Thymus (tissue), 11 donors: ENCODE results near the gene STT3B. TPM values are rescaled to one million over a fixed set of nuclear protein-coding genes. Genes with fewer than 3 reads are reported as not detected.

Experiments used
- DNase-seq, 9 donors: peaks; one replicate each; pipeline ENCODE4 v3.0.0-alpha.2; 2013; ENCODE audit warnings: low spot score in 9 of 9, low read depth in 6 of 9, missing footprints in 1 of 9
- H3K27ac ChIP-seq, 2 donors: one replicate each; pipeline ENCODE4 v1.5.1; 2013; ENCODE audit warnings: control low read depth in 1 of 2, low read depth in 1 of 2, low read length in 1 of 2, mild to moderate bottlenecking in 1 of 2, moderate library complexity in 1 of 2
- H3K27me3 ChIP-seq, 2 donors: one replicate each; pipeline ENCODE4 v1.5.1; 2013; ENCODE audit warnings: low read length in 1 of 2; ENCODE audit not compliant: control insufficient read depth in 2 of 2, insufficient read depth in 1 of 2
- H3K36me3 ChIP-seq, 2 donors: one replicate each; pipeline ENCODE4 v1.5.1; 2013; ENCODE audit warnings: low read length in 1 of 2, mild to moderate bottlenecking in 1 of 2, moderate library complexity in 1 of 2; ENCODE audit not compliant: control insufficient read depth in 2 of 2, insufficient read depth in 2 of 2
- H3K4me1 ChIP-seq, 2 donors: one replicate each; pipeline ENCODE4 v1.5.1; 2013; ENCODE audit warnings: low read length in 2 of 2; ENCODE audit not compliant: control insufficient read depth in 2 of 2, insufficient read depth in 2 of 2
- H3K4me3 ChIP-seq, 2 donors: one replicate each; pipeline ENCODE4 v1.5.1; 2013; ENCODE audit warnings: low read length in 2 of 2, control low read depth in 1 of 2, mild to moderate bottlenecking in 1 of 2
- H3K9me3 ChIP-seq, 2 donors: one replicate each; pipeline ENCODE4 v1.5.1; 2013; ENCODE audit warnings: low read length in 1 of 2, mild to moderate bottlenecking in 1 of 2; ENCODE audit not compliant: control insufficient read depth in 2 of 2, insufficient read depth in 1 of 2
- WGBS: extraction: QIAGEN DNeasy Blood & Tissue Kit; methylation state at CpG from one replicate; pipeline ENCODE4 v1.1.7; 2013; 5-methylcytosine and 5-hydroxymethylcytosine counted together
- polyA plus RNA-seq: library from polyadenylated mRNA; stranded (reverse); fragments of 200-250 nt; gene quantifications from one replicate; pipeline ENCODE4 v1.2.3, GENCODE V29; 2013
- total RNA-seq: library from RNA; stranded (reverse); fragments of 120-200 nt; gene quantifications from one replicate; pipeline ENCODE4 v1.2.4, GENCODE V29; 2013
- donor health status: healthy.

STT3B gene
- total and polyA plus RNA-seq, 2 donors: 84.8 to 102 TPM

DNA sequence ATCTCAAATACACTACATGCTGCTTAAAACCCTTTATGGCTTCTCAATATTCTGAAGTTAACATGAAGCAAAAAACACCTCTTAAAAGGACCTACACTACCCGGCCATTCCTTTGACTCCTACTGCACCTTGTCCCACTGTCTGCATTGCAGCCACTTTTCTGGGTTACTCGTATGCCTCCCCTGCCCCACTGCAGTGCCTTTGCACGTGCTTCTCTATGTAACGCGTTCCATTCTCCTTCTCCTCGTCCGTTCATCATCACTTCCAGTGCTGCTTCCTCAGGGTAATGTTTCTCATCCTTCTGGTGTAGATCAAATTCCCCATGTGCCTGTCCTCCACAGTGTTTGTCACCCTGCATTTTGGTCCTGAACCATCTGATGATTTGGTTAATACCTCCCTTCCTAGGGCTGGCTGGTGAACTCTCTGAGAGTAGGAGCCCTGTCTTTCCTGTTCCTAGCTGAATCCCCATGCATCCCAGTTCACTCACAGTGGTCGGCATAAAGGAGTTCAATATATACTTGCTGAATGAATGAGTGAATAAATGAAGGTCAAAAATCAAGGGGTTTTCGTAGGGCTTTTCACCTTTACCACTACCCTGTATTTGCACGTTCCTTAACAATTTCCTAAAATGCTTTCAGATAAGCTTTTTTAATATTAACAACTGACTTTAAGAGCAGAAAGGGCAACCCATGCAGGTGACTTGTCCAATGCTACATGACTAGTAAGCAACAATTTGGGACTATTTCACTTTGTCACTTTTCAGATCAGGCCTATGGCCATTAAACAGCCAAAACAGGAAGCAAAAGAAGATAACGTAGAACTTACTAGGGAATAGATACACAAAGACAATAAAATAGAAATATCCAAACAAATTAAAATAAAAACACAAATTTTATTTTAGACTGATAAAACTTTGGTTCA lies 2.4 kb upstream of the STT3B start:
- H3K27me3 ChIP-seq: no peaks in the 10 kb centered on the region
- no peaks in the 10 kb centered on the region for H3K9me3 ChIP-seq
- no peak overlapping the region for H3K27ac ChIP-seq
- WGBS: 77% methylated on average over 11 of the region's 11 CpGs
- no peaks in the 10 kb centered on the region for H3K36me3 ChIP-seq
- peak in 1 of 9 donors; percentile 37 for DNase-seq
- peaks cover 0 to 13% of the 10 kb centered on the region in 2 donors for H3K4me1 ChIP-seq
- peak overlapping the region; percentile 79 to 97 for H3K4me3 ChIP-seq

DNA sequence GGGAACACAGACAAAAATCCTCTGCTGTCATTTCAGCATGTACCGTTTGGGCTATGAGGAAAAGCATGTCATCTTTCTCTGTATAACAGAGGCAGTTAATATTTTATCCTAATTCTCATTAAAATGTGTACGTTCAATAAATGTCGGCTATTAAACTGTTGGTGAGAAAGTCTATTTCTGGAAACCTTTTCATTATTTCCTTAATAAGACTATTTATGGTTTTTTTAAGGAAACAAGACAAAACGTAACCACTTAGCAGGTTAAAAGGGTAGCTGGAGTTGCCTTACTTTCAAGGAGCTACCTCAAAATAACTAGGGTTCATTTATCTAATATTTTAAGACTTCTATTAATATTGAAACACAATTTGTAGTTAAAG lies 1.8 kb upstream of the STT3B start:
- no peaks in the 10 kb centered on the region for H3K9me3 ChIP-seq
- 4% methylated on average over 4 of the region's 4 CpGs for WGBS
- peak overlapping the region in 1 of 2 donors; percentile 99 for H3K27ac ChIP-seq
- DNase-seq: peak in 1 of 9 donors; percentile 33
- no peaks in the 10 kb centered on the region for H3K27me3 ChIP-seq
- H3K36me3 ChIP-seq: no peaks in the 10 kb centered on the region
- peaks cover 0 to 13% of the 10 kb centered on the region in 2 donors for H3K4me1 ChIP-seq
- peak overlapping the region; percentile 79 to 97 for H3K4me3 ChIP-seq

DNA sequence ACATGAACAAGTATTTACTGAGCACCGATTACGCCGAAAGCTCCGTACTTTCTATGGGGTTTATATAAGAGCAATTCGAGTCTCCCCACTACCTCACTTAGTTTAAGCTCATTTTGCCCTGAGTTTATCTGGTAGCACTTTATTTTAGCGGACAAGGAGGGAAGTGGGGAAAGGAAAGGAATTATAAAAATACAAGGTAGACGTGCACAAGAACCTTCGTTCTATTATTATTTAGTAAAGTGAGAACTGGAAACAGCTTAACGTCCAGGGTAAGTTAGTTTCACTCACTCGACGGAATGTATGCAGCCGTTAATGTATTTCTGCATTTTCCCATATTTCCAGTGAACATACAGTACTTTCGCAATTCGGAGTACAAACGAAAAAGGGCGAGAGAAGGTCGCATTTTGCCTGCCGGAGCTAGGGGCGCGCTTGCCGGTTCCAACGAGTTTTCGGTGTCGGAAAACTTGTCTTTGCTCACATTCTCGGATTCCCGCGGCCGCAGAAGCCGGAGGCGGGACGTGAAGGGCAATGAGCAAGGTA lies 1.2 kb upstream of the STT3B start:
- H3K4me3 ChIP-seq: peak overlapping the region; percentile 79 to 97
- no peaks in the 10 kb centered on the region for H3K9me3 ChIP-seq
- H3K36me3 ChIP-seq: no peaks in the 10 kb centered on the region
- H3K4me1 ChIP-seq: peaks cover 0 to 13% of the 10 kb centered on the region in 2 donors
- under 1% methylated on average over 31 of the region's 31 CpGs for whole genome bisulfite sequencing
- H3K27me3 ChIP-seq: no peaks in the 10 kb centered on the region
- peak overlapping the region; percentile 99 to 100 for H3K27ac ChIP-seq
- DNase-seq: peak in 1 of 9 donors; percentile 32

DNA sequence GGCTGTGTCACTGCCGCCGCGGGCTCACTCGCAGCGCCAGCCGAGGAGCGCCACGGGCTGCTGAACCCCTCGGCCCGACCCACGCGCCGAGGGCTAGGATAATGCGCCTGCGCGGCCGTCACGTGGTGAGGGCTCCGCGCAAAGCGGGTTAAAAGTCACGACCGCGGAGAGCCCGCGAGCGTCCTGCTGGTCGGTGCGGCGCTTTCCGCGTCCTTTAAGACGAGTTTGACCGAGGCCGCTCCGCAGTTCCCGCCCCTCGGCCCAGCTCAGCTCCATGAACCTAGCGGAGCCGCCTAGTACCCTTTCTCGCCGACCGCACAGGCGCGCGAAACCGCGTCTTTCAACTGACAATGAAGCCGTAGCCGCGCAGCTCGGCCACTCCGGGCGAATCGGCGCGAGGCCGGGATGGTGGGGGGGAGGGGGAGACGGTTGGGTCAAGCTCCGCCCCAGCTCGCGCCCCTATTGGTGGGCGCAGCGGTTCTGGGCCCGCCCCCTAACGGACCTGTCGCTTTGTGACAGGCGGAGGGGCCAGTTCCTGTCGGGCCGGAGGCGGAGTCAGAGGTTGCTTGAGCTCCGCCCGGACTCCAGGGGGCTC lies 636 bp upstream of the STT3B start:
- peaks cover 0 to 3% of the 10 kb centered on the region in 2 donors for H3K36me3 ChIP-seq
- peaks cover 4 to 16% of the 10 kb centered on the region in 2 donors for H3K4me1 ChIP-seq
- H3K4me3 ChIP-seq: peak overlapping the region; percentile 79 to 97
- no peaks in the 10 kb centered on the region for H3K9me3 ChIP-seq
- H3K27me3 ChIP-seq: no peaks in the 10 kb centered on the region
- peak; percentile 93 to 99 (median 98) for DNase-seq
- H3K27ac ChIP-seq: peak overlapping the region; percentile 99 to 100
- WGBS: under 1% methylated on average over 73 of the region's 73 CpGs

DNA sequence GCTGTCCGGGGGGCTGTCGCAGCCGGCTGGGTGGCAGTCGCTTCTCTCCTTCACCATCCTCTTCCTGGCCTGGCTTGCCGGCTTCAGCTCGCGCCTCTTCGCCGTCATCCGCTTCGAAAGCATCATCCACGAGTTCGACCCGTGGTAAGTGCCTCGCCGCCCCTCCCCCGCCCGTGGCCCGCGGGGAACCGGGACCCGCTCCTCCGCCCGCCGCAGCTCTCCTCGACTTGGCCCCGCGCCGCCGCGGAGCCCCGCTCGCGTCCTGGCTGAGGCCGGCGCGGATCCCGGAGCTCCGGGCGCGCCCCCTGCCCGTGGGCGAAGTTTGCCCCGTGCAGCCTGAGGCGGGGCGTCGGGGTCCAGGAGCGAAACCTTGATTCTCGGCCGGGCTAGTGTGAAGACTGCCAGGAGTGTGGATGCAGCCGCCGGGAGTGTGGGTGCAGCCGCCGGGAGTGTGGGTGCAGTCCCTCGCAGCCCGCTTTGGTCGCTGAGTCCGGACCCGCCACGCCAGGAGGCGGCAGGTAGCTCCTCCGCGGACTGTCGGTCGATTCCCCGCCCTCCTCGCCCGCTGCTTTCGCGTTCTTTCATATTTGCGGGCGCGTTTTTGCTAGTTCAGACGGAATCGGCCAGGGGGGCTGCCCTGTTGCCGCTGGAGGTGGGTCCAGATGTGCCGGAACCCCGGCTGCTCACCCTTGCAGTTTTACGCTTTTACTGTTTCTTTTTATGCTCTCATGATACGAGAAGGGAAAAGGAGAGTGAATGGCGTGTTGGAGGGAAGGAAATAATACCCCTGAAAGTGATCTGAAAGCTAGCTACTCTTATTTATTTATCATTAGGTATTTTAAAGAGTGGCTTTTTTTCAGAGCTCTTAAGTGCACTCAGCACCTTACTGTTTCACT lies 692 bp downstream of the STT3B start:
- H3K4me1 ChIP-seq: peaks cover 9 to 19% of the 10 kb centered on the region in 2 donors
- peak in 6 of 9 donors; percentile 44 to 71 (median 50) for DNase-seq
- WGBS: under 1% methylated on average over 81 of the region's 81 CpGs
- H3K4me3 ChIP-seq: peak overlapping the region; percentile 79 to 97
- H3K36me3 ChIP-seq: peaks cover 0 to 7% of the 10 kb centered on the region in 2 donors
- H3K27me3 ChIP-seq: no peaks in the 10 kb centered on the region
- H3K9me3 ChIP-seq: no peaks in the 10 kb centered on the region
- H3K27ac ChIP-seq: peak overlapping the region; percentile 98 to 99

DNA sequence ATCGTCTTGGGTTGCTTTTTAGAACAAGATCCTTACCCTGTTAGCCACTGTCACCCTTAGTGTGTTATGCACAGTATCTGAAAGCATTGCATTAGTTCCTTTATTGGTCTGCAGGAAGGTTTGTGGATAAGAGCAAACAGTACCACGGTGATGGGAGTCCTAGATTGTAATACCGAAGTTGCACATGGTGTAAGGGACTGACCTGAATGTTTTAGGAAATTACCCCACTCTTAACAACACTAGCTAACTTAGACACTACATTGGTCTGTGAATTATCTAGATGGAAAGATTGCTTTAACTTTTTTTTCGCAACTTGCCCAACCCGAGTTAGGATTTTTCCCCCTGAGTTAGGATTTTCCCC lies 1.3 kb downstream of the STT3B start:
- peak overlapping the region; percentile 79 to 97 for H3K4me3 ChIP-seq
- H3K9me3 ChIP-seq: no peaks in the 10 kb centered on the region
- under 1% methylated on average over 5 of the region's 5 CpGs for WGBS
- peak overlapping the region; percentile 3 to 99 for H3K27ac ChIP-seq
- H3K36me3 ChIP-seq: peaks cover 0 to 7% of the 10 kb centered on the region in 2 donors
- H3K27me3 ChIP-seq: no peaks in the 10 kb centered on the region
- DNase-seq: peak in 3 of 9 donors; percentile 29 to 66 (median 36)
- peaks cover 12 to 14% of the 10 kb centered on the region in 2 donors for H3K4me1 ChIP-seq

DNA sequence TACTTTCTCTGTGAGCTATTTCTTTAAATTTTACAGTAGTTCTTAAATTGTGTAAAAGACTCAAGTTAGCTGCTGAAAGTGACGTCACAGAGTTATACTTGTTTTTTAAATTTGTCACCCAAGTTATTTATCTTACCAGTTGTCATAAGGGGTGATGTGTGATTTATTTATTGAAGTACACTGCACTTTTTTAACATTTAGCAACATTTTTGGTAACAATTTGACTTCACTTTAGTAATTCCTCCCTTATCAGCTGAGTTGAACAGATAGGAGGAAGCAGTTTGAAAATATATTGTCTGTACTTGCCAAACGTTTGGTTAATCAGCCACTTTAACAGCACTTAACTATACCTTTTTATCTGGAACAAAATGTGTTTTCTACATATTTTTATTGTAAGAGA lies 3.8 kb downstream of the STT3B start:
- peak in 1 of 9 donors; percentile 21 for DNase-seq
- peaks cover 8 to 12% of the 10 kb centered on the region in 2 donors for H3K4me1 ChIP-seq
- no peaks in the 10 kb centered on the region for H3K27me3 ChIP-seq
- H3K4me3 ChIP-seq: peak overlapping the region; percentile 17 to 43
- WGBS: 7% methylated on average over 2 of the region's 2 CpGs
- H3K36me3 ChIP-seq: peaks cover 0 to 7% of the 10 kb centered on the region in 2 donors
- H3K27ac ChIP-seq: no peak overlapping the region
- no peaks in the 10 kb centered on the region for H3K9me3 ChIP-seq

DNA sequence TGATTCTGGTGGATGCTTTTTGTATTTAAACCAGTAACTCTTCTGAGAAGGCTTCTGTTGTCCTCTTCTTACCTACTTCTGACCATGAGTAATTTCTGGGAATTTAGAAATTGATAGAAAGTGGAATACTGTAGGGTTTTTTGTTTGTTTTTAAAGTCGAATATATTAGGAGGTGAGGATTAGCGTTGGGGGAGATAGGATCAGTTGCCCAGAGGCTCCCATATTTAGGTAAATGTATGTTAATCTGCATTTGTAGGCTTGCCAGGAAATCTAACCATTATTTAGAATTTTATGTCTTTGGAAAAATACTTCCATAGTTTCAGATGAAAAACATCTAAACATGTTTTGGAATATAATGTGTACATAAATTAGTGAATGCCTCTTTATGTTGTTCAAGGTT lies 6.1 kb downstream of the STT3B start:
- Histone ChIP-seq H3K36me3 (peaks cover 0 to 11% of the 10 kb centered on the region in 2 donors), H3K9me3 (no peaks in the 10 kb centered on the region), H3K27ac (no peak overlapping the region), H3K4me3 (no peak overlapping the region), H3K27me3 (no peaks in the 10 kb centered on the region), H3K4me1 (peaks cover 8 to 12% of the 10 kb centered on the region in 2 donors)
- DNase-seq: no peak
- 65% methylated on average over 2 of the region's 2 CpGs for WGBS
